Retina (tissue), 1 donor: Measurements from ENCODE around the gene PRSS57.
"Not testable (repeated sequence)": the region's sequence is repeated elsewhere in the genome, so short reads cannot be mapped to it uniquely, and the experiment has no call there.

Experiments used
- DNase-seq: peaks from one replicate; pipeline ENCODE4 v3.0.0-alpha.2; 2016

Gene PRSS57

GRCh38 chr19:688992-689391, 6.3 kb downstream of the PRSS57 start:
- DNase-seq = no peak

- no peak for DNase-seq
Measured at GRCh38 chr19:688214-688613, 7.0 kb downstream of the PRSS57 start.

- no peak for DNase-seq
Measured at GRCh38 chr19:687569-688166, 7.6 kb downstream of the PRSS57 start.

- no peak for DNase-seq
Measured at GRCh38 chr19:686589-687297, 8.5 kb downstream of the PRSS57 start.

GRCh38 chr19:685454-685931, 9.8 kb downstream of the PRSS57 start:
- DNase-seq = no peak

GRCh38 chr19:682678-683320, 12.5 kb downstream of the PRSS57 start:
- no peak for DNase-seq

GRCh38 chr19:681029-682019, 13.9 kb downstream of the PRSS57 start:
- no peak for DNase-seq

- DNase-seq = peak; percentile 94
Measured at GRCh38 chr19:680287-681028, 14.8 kb downstream of the PRSS57 start.

- DNase-seq = peak; percentile 52
Measured at GRCh38 chr19:679418-680286, 15.6 kb downstream of the PRSS57 start.

- no peak for DNase-seq
Measured at GRCh38 chr19:678791-679388, 16.4 kb downstream of the PRSS57 start.

GRCh38 chr19:677601-678436, 17.4 kb downstream of the PRSS57 start:
- no peak for DNase-seq

- no peak for DNase-seq
Measured at GRCh38 chr19:677201-677600, 18.1 kb downstream of the PRSS57 start.

GRCh38 chr19:676339-677105, 18.7 kb downstream of the PRSS57 start, which contains the start of gene FSTL3:
TSS of gene FSTL3 (plus strand) at chr19:676392. CDS start at chr19:676424, 32 bp downstream.
- no peak for DNase-seq

GRCh38 chr19:676007-676338, 19.3 kb downstream of the PRSS57 start:
- DNase-seq = no peak

- DNase-seq = no peak
Measured at GRCh38 chr19:674282-675151, 20.7 kb downstream of the PRSS57 start.

- no peak for DNase-seq
Measured at GRCh38 chr19:670609-671075, 24.6 kb downstream of the PRSS57 start.

GRCh38 chr19:668675-669434, 26.4 kb downstream of the PRSS57 start:
- not testable (repeated sequence) for DNase-seq
